LNCAP (cell line): ENCODE data around the gene CNTNAP2.

Experiments
- CTCF ChIP-seq: fragments of 450-650 bp; IDR thresholded peaks from 2 replicates; pipeline ENCODE4 v1.5.1; 2017; ENCODE audit warnings: mild to moderate bottlenecking

Gene CNTNAP2

GRCh38 chr7:146126767-146127509 is 10.3 kb downstream of the CNTNAP2 start:
- TF ChIP-seq CTCF = no peak

- no peak for TF ChIP-seq CTCF
These were observed 12.7 kb downstream of the CNTNAP2 start for GRCh38 chr7:146129296-146129695.

GRCh38 chr7:146129997-146130396 is 13.4 kb downstream of the CNTNAP2 start:
- TF ChIP-seq CTCF = no peak

GRCh38 chr7:146131701-146132100 is 15.1 kb downstream of the CNTNAP2 start:
- TF ChIP-seq CTCF = no peak

GRCh38 chr7:146136357-146136875 is 19.8 kb downstream of the CNTNAP2 start:
- TF ChIP-seq CTCF = no peak

- no peak for TF ChIP-seq CTCF
These were observed 22.3 kb downstream of the CNTNAP2 start for GRCh38 chr7:146138926-146139325.

GRCh38 chr7:146146831-146147486 is 30.4 kb downstream of the CNTNAP2 start:
- TF ChIP-seq CTCF = no peak
